ENCODE measurements around the gene PPARA. TPM values are rescaled to one million over a fixed set of nuclear protein-coding genes. Genes with fewer than 3 reads are reported as not detected.

The PPARA gene
- total and polyA plus RNA-seq, 2 of the 4 experiments (the other 2 are of a cell fraction): 3.1 to 7.0 TPM

- ChIA-PET POLR2A (ENCODE audit: unreplicated experiment) (no interaction called here), CTCF (no interaction called here)
- no peak overlapping the region for H4K91ac ChIP-seq (ENCODE audit: insufficient read depth, low read depth, low read length)
- DNase-seq (no peak), ATAC-seq (ENCODE audit: low read depth) (no peak)
- no peaks in the 10 kb centered on the region for H3K9me3 ChIP-seq (ENCODE audit: control insufficient read depth, insufficient read depth, low read length)
- H3K4me1 ChIP-seq (ENCODE audit: control insufficient read depth, insufficient read depth, low read length): no peaks in the 10 kb centered on the region
- no peak overlapping the region for H3K4me2 ChIP-seq (ENCODE audit: low read depth, low read length)
- in situ Hi-C loops (cut with MboI; ENCODE audit: low sequenced_read_pairs): loop anchor here (25.0 kb wide), 1 partner anchor 394 kb away; the partner anchor contains the start of gene CELSR1
- no CpG with 5 or more reads among the region's 8 CpGs for WGBS, 2 experiments (ENCODE audit: extremely low coverage in 2 of 2, insufficient read length in 1 of 2)
- TF ChIP-seq CEBPB (IDR thresholded peaks at IDR 0.05; ENCODE audit: low read depth, low read length): no peak
- TF ChIP-seq CHD1 (IDR thresholded peaks at IDR 0.05; ENCODE audit: low read depth, low read length): no peak
- no peak for TF ChIP-seq FOS (IDR thresholded peaks at IDR 0.05; ENCODE audit: low read depth, low read length)
- no peak for TF ChIP-seq CTCF (conservative IDR thresholded peaks at IDR 0.05; ENCODE audit: low read depth, low read length)
- TF ChIP-seq BHLHE40 (IDR thresholded peaks at IDR 0.05; ENCODE audit: low read depth, low read length): no peak
- no peak for TF ChIP-seq RAD21 (IDR thresholded peaks at IDR 0.05; ENCODE audit: low read length)
- no peak for TF ChIP-seq NFE2L2 (IDR thresholded peaks at IDR 0.05; ENCODE audit: low read depth, low read length)
- peaks cover 48% of the 10 kb centered on the region for H3K27me3 ChIP-seq (ENCODE audit: control insufficient read depth, insufficient read depth, low read length)
- H4K5ac ChIP-seq (ENCODE audit: low read depth, low read length): no peak overlapping the region
- H2BK20ac ChIP-seq (ENCODE audit: low read depth, low read length): no peak overlapping the region
- H4K20me1 ChIP-seq (ENCODE audit: insufficient read depth, low read length): no peaks in the 10 kb centered on the region
- intact Hi-C loops (cut with micrococcal nuclease): no loop called here
- no peak overlapping the region for H2AK5ac ChIP-seq (ENCODE audit: low read depth, low read length)
- H3K9me1 ChIP-seq (ENCODE audit: insufficient read depth, low read length): no peaks in the 10 kb centered on the region
- H3K4ac ChIP-seq (ENCODE audit: low read depth, low read length): no peak overlapping the region
- H3K9ac ChIP-seq (ENCODE audit: low read depth, low read length): no peak overlapping the region
- no peak overlapping the region for H2BK120ac ChIP-seq (ENCODE audit: low read depth, low read length)
- no peak overlapping the region for H3K23ac ChIP-seq (ENCODE audit: low read depth, low read length)
- no peak overlapping the region for H2AFZ ChIP-seq (replicated peaks; ENCODE audit: low read length, poor library complexity)
- H3K4me3 ChIP-seq (ENCODE audit: insufficient read depth, low read depth, low read length): no peak overlapping the region
- BruUV-seq (replicated peaks): no TSS peak
- no peak overlapping the region for H2BK5ac ChIP-seq (ENCODE audit: low read depth, low read length, poor library complexity, severe bottlenecking)
- H3K14ac ChIP-seq (replicated peaks; ENCODE audit: low read depth, low read length): no peak overlapping the region
- H3K56ac ChIP-seq (ENCODE audit: extremely low read depth, insufficient read depth, low read length): no peak overlapping the region
- dilution Hi-C loops (cut with HindIII; ENCODE audit: low sequenced_read_pairs, unreplicated experiment): no loop called here
- H2BK15ac ChIP-seq (ENCODE audit: low read depth, low read length): no peak overlapping the region
- H2AK9ac ChIP-seq (replicated peaks; ENCODE audit: low read depth, low read length, poor library complexity): no peak overlapping the region
- no peaks in the 10 kb centered on the region for H3K79me1 ChIP-seq (ENCODE audit: low read depth in 1 of 2, low read length in 2 of 2)
- no peaks in the 10 kb centered on the region for H3K36me3 ChIP-seq (ENCODE audit: control insufficient read depth, insufficient read depth, low read length)
- H4K8ac ChIP-seq (ENCODE audit: low read depth in 2 of 2, low read length in 2 of 2): no peak overlapping the region
- no peak overlapping the region for H3K27ac ChIP-seq (ENCODE audit: insufficient read depth, low read length)
- no peak overlapping the region for H3K18ac ChIP-seq (ENCODE audit: low read depth, low read length)
Measured at GRCh38 chr22:46143491-46144147, 6.7 kb upstream of the PPARA start.

Data from IMR-90 (cell line).